Activated gamma-delta T cell treated with anti-CD3 and anti-CD28 coated beads, Interleukin-2, amount 50 U/mL, for 16 hours (primary cell): ENCODE data around the gene PLA2G15.
A peak's percentile ranks its signal among the peaks of the same experiment; 100 is the strongest.

Experiments
- DNase-seq: peaks from one replicate; pipeline ENCODE4 v3.0.0-alpha.2; 2020; ENCODE audit warnings: low read depth

PLA2G15 gene, protein sequence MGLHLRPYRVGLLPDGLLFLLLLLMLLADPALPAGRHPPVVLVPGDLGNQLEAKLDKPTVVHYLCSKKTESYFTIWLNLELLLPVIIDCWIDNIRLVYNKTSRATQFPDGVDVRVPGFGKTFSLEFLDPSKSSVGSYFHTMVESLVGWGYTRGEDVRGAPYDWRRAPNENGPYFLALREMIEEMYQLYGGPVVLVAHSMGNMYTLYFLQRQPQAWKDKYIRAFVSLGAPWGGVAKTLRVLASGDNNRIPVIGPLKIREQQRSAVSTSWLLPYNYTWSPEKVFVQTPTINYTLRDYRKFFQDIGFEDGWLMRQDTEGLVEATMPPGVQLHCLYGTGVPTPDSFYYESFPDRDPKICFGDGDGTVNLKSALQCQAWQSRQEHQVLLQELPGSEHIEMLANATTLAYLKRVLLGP

DNA sequence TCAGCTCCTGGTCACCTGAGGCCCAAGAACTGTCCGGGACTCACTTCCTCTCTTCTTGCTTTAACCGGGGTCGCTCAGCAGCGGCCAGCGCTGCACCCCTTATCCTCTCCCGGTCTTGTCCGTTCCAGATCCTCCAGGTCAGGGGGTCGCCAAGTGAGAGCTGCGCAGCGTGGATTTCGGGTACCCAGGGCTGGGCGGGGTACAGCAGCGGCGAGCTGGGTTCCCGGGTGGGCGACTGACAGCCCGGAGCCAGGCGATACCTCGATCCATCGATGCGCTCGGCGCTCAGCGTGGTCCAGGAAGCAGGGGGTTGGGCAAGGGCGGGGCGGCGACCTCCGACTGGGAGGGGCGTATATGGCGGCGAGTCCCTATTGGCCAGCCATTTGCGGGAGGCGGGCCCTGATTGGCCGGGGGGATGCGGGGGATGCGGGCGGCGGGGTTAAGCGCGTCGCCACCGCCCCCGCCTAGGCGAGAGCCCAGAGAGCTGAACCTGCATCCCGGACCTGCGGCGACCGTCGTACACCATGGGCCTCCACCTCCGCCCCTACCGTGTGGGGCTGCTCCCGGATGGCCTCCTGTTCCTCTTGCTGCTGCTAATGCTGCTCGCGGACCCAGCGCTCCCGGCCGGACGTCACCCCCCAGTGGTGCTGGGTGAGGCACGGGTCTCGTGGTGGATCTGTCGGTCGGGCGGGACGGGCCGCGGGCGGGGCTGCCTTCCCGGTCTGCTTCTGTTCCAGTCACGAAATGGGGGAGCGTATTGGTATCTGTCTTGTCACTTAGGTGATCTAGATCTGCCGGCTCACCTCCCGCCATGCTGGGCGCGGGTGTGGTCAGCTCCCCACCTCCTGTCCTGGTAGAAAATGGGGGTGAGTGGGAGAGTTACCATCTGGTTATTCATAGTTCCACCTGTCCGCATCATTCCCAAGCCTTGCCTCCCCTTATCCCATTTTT, at the start of gene PLA2G15:
PLA2G15 (plus strand) TSS at position 471 of the 951 bp plus-strand sequence; CDS start at position 525, 54 bp downstream.
- DNase-seq = peak; percentile 96

DNA sequence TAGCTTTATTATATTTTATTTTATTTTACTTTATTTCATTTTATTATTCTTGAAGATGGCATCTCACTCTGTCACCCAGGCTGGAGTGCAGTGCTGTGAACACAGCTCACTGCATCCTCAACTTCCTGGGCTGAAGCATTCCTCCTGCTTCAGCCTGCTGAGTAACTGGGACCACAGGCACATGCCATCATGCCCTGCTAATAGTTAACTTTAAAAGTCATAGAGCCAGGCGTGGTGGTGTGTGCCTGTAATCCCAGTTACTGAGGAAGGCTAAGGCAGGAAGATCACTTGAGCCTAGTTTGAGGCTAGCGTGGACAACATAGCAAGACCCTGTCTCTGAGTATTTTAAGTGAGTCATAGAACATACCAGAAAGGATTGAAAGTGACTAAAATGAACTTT, 47.9 kb upstream of the PLA2G15 start:
- DNase-seq = no peak

DNA sequence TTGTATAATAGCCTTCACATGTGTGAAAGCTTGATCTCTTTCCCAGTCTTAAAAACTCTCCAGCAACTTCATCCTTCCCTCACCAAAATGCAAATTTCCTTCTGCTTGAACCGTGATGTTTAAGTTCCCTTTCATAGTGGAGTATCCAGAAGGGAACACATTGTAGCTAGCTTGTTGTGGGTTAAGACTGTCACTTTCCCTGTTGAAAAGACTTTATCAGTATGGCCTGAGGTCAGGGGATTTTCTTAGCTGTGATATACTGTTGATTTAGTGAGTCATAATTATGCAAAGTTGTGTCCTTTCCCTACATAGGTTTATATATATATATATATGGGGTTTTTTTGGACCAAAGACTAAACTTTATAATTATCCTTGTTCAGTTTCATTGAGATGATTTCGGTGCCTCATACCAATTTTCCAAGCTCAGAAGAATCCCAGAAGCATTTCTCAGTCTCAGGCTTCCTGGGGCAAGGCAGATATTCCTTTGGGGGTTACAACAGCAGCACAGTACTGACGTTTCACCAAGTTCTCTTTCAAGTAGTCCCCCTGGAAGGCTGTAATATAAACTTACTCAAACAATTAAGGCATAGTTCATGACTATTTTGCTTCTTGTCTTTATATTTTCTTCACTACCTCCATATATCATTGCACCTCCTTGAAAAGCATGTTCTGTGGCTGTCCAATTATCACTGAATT, 44.9 kb upstream of the PLA2G15 start:
- DNase-seq = no peak

DNA sequence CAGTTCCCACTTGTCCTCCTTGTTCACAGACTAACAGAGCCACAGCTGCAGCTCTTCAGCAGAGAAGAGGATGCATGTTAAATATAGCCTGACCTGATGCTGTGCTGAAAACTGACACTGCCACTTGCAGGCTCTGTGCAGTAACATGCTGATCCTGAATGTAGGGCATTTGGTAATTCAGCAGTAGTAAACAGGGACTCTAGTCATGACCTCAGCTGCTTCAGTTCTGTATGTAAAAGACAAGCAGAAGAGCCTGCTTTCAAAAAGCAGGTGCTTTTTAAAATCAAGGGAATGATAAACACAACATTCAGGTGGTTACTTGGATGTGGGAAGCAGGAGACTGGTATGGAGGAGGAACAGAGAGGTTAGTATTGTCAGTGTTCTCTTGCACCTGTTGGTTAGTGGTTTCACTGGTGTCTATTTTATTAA, 43.1 kb upstream of the PLA2G15 start:
- DNase-seq = no peak

DNA sequence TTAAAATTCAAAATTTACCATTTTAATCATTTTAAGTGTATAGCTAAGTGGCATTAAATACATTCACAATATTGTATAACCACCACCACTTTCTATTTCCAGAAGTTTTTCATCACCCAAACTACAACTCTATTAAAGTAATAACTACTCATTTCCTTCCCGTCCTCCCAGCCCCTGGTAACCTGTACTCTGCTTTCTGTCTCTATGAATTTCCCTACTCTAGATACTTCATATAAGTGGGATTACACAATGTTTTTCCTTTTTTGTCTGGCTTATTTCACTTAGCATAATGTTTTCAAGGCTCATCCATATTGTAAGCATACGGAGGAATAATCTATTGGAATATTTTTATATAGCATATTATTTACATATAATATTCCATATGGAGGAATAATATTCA, 38.9 kb upstream of the PLA2G15 start:
- no peak for DNase-seq

DNA sequence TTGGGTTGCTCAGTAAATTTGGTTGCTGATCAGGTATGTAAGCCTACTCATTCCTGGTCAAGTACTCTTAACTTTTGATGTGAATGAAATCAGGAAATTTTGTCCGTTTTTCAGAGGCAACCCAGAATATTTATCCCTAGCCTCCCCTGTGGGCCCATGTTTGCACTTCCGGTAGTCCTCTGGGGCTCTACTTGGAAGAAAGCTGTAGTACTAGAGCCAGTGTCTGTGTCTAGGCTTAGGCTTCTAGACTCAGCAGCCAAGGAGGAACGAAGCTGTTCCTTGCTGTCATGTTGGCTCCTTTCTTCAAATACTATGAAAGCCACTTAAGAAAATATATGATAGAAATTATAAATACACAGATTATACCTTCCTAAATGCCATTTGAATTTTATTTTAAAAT, 30.4 kb upstream of the PLA2G15 start:
- no peak for DNase-seq

DNA sequence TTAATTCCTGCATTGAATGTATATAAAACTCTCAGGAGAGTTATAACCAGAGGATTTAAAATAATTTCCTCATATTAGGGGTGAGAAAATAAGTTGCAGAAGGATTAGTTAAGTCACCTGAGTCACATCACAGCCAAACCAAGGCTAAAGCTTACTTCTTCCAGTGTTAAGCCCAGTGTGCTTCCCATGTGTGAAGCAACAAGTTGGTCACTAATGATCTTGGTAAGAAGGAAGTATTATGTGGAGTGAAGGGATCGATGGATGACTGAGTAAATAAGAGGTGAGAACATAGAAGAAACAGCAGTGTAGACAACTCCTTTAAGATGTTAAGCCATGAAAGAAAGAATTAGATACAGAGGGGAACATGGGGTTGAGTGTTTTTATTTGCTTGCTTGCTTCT, 29.9 kb upstream of the PLA2G15 start:
- no peak for DNase-seq

DNA sequence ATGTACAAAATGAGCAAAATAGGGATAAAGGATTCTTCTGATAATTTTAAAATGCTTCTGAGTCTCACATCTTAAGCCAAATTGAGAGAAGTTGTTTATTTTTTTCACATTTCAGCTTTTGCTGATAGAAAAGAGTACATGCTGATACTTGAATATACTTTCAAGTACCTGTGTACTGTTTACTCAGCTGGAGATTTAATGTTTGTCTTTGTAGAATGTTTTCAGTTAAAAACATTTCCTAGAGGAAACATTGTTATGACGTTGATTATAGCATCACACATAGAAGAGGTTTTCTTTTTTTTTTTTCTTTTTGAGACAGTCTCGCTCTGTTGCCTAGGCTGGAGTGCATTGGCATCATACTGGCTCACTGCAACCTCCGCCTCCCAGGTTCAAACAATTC, 28.9 kb upstream of the PLA2G15 start:
- DNase-seq = no peak

DNA sequence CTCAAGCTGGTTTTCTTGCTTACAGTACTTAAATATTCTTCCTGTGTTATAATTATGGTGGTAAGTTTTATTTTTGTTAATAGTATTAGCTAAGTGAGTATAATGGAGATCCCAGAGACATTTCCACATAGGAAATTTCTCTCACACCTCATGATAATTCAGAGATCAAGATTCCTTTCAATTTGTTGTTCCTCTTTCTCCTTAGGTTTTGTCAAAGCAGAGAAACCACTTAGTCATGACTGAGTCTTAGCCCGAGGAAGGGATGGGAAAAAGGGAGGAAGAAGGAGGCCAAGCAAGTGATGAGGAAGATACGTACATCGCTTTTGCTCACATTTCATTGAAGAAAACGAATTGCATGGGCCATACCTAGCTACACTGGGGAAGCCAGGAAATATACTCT, 27.7 kb upstream of the PLA2G15 start:
- no peak for DNase-seq

DNA sequence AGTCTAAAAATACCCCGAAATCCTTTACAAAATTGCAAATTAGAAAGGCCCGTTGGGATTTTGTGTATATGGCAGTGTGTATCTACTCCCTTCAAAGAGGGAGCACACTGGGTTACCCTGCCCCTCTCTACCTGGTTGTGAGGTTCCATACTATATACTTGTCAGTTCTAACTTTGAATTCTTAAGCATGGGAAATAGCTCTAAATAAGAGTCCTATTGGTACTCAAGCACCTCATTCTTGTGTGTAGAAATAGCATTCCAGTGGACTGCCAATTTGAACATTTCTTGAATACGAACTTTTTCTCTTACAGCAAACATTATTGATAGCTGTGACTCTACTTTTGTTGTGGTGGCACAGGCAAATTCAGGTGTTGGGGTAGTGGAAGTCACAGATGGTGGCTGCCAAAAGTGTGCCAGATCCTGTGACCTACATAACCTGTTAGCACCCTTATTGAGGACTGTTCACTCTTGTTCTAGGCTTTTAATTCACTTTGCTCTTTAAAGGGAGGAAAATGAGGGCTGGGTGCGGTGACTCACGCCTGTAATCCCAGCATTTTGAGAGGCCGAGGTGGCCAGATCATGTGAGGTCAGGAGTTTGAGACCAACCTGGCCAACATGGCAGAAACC, 25.3 kb upstream of the PLA2G15 start:
- no peak for DNase-seq

DNA sequence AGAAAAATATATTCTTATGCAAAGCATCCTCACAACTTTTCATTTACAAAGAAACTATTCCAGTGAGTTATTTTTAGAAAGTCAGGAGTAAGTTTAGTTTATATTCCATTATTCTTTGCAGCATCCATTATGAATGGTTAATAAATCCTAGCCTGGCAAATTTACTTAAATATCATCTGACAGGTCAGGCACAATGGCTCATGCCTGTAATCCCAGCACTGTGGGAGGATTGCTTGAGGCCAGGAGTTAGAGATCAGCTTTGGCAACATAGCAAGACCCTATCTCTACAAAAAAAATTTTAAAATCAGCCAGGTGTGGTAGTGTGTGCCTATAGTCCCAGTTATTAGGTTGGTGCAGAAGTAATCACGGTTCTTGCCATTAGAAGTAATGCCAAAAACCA, 22.1 kb upstream of the PLA2G15 start:
- DNase-seq = no peak

DNA sequence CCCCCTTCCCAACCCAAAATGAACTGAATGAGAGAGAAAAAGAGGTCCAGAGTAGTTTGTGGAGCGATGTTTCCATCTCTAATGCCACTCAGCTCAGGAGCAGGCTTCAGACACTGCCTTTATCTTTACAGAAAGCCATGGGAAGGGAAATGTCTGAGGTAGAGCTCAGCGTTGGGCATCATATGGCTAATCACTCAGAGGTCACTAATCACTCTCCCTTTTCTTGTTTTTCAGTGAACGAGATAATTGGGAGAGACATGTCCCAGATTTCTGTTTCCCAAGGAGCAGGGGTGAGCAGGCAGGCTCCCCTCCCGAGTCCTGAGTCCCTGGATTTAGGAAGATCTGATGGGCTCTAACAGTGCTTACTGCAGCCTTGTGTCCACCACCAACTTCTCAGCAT, 19.1 kb upstream of the PLA2G15 start:
- DNase-seq = no peak

DNA sequence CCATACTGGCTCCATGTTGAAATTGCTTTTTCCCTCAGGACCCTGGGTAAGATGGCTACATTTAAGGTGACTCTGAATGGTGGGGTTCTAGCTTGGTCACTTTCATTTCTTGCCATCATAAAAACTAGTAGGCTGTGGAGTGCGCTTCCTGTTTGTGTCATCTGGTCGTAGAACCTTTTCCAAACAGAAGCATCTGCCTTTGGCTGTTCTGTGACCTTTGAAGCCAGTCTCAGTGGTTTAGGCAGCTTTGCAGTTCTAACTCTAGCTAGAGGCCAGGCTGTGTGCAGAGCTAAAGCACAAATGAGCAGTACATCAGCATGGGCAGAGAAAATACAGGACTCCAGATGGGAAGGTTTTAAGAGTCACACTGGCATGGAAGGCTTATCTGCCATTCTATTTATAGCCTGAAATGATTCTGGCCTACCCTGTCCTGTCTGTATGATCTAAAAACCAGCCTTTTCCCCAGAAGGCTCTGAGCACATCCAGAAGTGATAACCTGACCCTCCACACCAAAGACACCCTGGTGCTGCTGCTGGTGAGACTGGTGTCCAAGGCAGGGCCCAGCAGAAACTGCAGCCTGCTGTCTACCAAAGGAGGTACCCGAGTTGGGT, 17.9 kb upstream of the PLA2G15 start:
- DNase-seq = no peak

DNA sequence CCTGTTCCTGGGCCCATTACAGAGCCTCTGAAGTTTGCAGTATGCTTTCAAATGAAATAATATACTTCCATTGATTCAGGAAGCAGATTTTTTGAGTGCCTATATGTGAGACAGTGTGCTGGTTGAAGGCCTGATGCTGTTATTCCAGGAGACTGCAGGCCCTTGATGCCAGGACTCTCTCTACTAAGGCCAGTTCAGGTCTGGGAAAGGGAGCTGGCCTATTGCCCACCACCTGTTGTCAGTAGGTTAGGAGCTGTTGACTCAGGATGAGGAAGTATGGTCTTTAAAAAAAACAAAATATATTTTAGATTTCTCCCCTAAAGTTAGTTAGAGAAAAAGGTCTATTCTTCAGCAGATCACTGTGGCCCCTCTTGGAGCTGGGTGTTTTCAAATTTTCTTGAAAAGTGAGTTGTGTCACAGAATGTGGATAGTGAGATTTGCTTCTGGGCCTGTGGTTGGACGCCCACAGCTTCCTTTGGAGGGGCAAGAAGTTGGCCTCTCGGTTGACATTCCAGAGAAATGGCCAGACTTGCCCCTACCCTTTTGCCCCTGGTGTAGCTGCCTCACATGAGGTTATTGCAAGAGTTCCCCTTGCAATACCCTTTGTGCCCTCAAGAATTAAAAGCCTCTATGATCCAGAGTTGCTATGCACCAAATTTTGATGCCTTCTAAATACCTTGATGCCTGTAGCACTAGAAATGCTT, 17.2 kb upstream of the PLA2G15 start:
- no peak for DNase-seq

DNA sequence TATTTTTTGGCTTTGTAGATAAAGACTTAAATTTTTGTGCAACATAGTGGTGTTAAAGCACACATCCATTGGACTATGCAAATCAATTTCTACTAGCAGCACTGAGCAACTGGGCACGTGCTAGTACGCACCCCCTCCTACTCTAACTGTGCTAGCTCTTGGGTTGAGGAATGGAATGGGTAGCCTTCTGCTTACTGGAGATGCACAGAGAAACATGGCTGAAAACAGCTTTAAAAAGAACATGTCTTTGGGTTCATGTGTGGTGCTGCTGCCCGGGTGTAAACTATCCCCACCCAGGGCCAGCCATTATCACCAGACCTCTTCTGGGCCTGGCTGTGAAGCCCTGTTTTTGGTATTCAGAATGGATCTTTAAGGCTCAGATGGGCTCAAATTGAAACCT, 16.5 kb upstream of the PLA2G15 start:
- no peak for DNase-seq

DNA sequence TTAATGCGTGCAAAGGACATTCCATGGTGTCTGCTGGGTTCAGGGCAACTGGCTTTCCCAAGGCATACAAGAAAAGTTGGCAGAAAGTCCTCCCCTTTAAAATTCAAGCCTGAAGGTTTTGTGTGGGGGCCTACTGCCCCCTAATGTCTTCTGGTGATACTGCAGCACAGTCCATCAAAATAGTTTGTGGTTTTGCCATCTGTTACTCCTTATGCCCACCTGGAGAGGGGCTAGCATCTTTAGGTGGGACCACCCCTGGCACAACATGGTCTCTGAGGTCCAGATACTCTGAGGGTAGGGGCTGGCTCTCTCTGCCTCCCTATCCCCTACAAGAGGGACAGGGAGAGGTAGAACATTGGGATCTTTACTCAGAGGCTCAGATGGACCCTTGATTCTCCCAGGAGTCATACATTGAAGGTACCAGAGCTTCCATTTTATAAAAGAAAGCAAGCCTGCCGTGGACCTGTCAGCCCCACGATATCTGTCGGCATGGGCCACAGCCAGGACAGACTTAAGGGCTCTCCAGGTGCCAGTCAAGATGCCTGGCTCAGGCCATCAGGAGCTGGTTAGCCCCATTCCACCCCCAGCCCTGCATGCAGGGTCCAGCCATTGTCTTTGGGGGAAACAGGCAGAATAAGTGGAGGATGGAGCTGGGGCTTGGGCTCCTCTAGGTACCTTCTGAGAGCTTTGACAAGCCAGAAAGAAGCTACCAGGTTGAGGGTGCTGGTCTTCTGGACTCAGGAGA, 15.6 kb upstream of the PLA2G15 start:
- DNase-seq = no peak

DNA sequence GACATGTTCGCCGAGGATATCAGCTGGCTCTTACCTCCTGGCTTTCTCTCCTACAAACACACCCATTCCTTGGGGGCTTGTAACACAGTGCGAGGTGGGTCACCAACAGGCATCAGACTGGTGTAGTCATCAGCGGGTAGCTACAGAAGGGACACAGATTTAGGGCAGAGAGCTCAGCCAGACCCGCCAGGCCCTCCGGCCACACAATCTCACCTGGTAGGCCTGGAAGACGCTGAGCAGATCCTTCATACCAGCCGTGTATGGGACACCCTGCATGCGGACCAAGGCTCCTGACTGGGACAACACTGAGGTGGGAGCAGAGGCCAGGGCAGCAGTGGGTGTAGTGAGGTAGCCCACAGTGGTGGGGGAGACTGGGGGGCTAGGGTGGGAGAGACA, 15.0 kb upstream of the PLA2G15 start:
- DNase-seq = no peak

DNA sequence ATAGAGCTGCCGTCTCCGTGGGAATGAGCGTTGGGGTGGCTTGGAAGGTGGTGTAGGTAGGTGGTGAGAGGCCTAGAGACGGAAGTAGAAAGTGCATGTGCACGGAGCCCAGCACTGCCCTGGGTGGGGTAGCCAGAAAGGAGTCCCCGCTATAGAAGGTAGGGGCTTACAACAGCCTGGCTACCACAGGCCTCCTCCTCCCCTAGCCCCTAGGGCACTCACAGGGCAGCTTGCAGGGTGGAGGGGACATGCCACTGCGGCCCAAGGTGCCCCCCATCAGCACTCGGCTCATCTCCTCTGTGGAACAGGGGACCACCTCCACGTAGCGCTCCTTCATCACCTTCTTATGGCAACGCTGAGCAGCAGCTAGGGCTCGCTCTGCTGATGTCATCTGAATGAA, 14.2 kb upstream of the PLA2G15 start:
- DNase-seq = no peak

DNA sequence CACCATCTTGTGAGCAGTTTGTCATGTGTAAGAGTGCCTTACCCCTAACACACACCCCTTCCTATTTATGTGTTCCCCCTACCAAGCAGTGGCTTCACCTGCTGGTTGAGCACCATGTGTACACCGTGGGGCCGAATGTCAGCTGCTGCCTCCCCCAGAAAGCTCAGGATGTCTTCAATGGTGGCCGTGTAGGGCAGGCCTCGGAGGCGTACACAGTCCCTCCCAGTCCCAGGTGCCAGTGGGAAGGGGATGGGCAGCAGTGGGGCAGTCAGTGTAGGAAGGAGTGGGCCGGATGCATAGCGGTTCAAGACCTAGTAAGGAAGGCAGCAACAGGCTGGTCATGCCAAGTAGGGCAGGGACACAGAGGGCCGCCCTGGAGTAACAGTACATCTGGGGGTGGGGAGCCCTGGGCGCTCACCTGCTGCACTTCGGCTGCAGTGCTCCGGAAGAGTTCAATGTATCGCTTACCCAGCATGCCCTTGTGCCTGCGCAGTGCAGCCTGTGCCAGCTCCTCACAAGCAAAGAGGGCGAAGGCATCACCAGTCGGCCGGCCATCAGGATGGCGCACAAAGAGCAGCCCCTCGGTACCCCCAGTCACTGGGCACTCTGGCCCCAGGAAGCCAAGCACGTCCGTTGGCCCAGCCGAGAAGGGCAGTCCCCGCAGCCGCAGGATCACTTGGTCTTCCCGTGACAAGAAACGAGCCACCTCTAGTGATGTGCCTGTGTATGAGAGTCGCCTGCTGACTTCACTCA, 13.6 kb upstream of the PLA2G15 start:
- no peak for DNase-seq
